Central memory CD4-positive, alpha-beta T cell (primary cell): Measurements from ENCODE around the gene NUP43.
"Not testable (repeated sequence)": the region's sequence is repeated elsewhere in the genome, so short reads cannot be mapped to it uniquely, and the experiment has no call there.

Experiments used
- DNase-seq: peaks from one replicate; pipeline ENCODE4 v3.0.0; 2022
- total RNA-seq, 3 experiments: gene quantifications; one replicate each; lab custom pipeline; 2026; lab: John Stamatoyannopoulos, UW

The NUP43 gene
- total RNA-seq = 50.9 to 91.4 (median 58.9) reads per million in 3 experiments

GRCh38 chr6:149746147-149746946, at the start of gene NUP43:
Gene NUP43 (minus strand): TSS chr6:149746529. CDS start chr6:149746495, 34 bp downstream.
- DNase-seq = peak; percentile 87

- no peak for DNase-seq
These were observed 37.2 kb upstream of the NUP43 start for GRCh38 chr6:149783551-149783950.

GRCh38 chr6:149782337-149782736, 36.0 kb upstream of the NUP43 start:
- DNase-seq = no peak

DNA sequence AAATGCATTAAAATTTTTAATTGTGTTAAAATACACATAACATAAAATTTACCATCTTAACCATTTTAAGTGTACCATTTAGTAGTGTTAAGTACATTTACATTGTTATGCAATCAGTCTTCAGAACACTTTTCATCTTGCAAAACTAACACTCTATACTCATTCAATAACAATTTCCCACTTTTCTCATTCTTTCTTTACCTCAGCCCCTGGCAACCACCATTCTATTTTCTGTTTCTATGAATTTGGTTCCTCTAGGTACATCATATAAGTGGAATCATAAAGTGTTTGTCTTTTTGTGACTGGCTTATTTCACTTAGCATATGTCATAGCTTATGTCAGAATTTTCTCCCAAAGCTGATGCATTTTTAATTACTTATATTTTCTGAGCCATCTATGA, 35.4 kb upstream of the NUP43 start:
- DNase-seq = no peak

- DNase-seq = no peak
These were observed 33.3 kb upstream of the NUP43 start for GRCh38 chr6:149779644-149779963.

- DNase-seq = no peak
These were observed 31.3 kb upstream of the NUP43 start for GRCh38 chr6:149777624-149778023.

GRCh38 chr6:149771925-149772324, 25.6 kb upstream of the NUP43 start:
- no peak for DNase-seq

DNA sequence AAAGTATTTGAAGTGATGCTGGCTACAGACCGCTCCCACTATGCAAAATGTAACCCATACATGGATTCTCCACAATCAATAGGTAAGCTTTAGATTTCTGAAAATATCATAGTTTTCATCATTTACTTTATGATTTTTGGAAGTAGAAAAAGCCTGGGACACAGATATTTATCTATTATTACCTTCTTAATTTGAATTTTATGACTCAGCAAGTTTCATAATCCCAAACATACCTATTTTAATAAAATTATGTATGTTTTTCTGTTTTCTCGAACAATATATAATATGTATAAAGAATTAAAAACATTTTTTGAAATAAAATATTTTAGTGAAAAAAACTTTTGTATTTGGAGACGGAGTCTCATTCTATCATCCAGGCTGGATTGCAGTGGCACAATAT, 24.9 kb upstream of the NUP43 start:
- no peak for DNase-seq

DNA sequence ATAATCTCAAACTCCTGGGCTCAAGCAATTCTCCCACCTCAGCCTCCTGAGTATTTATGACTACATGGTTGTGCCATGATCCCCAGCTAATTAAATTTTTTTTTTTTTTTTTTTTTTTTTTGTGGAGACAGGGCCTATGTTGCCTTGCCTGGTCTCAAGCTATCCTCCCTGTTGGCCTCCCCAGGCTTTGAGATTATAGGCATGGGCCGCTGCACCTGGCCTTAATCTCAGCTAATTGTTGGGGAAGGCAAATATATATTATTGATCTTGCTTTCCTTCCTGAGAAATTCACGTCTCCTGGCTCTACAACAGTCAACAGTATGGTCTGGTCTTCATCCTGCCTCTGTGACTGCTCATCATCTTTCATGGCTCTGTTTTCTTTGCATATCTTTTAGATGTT, 23.3 kb upstream of the NUP43 start:
- no peak for DNase-seq

GRCh38 chr6:149766156-149766769, 19.9 kb upstream of the NUP43 start:
- no peak for DNase-seq

GRCh38 chr6:149763866-149764265, 17.5 kb upstream of the NUP43 start:
- no peak for DNase-seq

- DNase-seq = no peak
These were observed 15.1 kb upstream of the NUP43 start for GRCh38 chr6:149761438-149761837.

DNA sequence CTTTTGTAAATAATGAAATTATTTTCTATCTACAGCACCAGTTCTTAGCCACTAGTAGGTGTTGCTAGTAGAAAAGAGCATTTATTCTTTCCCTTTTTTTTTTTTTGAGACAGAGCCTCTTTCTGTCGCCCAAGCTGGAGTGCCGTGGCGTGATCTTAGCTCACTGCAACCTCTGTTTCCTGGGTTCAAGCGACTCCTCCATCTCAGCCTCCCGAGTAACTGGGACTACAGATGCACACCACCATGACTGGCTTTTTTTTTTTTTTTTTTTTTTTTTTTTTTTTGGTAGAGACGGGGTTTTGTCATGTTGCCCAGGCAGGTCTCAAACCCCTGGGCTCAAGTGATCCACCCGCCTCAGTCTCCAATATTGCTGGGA, 9.9 kb upstream of the NUP43 start:
- DNase-seq = no peak

- no peak for DNase-seq
These were observed 9.3 kb upstream of the NUP43 start for GRCh38 chr6:149755300-149756260.

DNA sequence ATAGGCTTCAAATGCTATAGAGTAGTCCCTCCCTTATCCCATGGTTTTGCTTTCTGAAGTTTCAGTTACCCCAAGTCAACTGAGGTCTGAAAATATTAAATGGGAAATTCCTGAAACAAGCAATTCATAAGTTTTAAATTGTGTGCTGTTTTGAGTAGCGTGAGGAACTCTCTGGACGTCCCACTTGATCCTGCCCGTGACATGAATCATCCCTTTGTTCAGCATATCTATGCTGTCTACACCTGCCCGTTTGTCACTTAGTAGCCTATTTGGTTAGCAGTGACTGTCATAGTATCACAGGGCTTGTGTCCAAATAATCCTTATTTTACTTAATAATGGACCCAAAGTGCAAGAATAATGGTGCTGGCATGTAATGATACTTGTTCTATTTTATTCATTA, 8.2 kb upstream of the NUP43 start:
- DNase-seq = no peak

DNA sequence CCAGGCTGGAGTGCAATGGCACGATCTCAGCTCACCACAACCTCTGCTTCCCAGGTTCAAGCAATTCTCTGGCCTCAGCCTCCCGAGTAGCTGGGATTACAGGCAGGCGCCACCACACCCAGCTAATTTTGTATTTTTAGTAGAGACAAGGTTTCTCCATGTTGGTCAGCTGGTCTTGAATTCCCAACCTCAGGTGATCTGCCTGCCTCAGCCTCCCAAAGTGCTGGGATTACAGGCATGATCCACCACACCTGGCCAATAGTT, 7.0 kb upstream of the NUP43 start:
- not testable (repeated sequence) for DNase-seq

DNA sequence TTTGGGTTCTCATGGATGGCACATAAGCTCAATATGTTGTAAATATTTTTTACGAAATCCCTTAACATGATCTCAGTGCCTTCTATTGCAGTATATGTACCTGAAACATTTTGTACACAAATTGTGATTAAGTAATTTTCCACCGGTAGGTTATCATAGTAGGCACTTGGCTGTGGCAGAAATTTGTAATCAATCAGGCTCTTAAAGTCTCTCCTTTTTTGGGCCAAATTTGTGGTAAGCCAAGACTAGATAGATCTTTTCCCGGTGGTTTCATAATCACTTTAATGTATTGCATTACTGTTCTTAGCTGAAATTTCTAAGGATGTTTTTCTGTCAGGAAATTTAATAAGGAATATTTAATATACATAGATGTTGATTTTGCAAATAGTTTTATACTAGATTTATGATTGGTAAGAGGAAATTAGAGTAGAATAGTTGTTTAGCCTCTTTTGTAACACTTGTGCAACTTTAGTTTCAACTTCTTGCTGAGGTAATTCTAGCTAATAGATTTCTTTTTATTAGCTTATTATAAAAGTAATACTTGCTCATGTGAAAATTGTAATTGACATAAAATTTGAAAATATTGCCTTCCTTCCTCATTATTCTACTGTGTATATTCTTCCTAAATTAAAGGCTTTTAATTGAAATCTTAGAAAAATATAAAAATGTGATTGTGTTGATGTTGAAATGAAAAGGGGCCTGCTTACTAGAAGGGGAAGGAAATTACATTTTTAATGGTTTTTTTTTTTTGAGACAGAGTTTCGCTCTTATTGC, 6.5 kb upstream of the NUP43 start:
- no peak for DNase-seq

GRCh38 chr6:149751920-149752319, 5.6 kb upstream of the NUP43 start:
- not testable (repeated sequence) for DNase-seq

GRCh38 chr6:149751239-149751638, 4.9 kb upstream of the NUP43 start:
- no peak for DNase-seq

DNA sequence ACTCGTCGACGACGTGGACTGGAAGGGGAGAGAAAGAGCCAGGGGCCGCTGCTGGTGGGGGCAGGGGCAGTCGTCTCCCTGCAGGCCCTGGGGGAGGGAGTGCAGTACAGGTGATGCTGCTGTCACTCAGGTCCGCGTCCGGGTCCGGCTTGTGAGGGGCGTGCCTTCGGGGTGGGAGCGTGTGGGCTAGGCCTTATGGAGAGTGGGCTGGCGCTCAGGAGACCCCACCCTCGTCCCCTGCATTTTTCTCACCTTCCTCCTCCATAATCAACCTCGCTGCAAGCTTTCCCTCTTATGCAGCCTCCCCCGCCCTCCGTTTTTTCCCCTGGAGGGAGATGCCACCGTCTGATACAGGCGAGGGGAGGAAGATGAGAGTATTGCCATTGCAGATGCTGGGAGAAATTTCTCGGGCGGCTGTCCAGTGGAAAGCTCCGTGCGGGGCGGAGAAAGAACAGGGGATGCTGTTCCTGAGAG, 3.8 kb upstream of the NUP43 start:
- DNase-seq = no peak

DNA sequence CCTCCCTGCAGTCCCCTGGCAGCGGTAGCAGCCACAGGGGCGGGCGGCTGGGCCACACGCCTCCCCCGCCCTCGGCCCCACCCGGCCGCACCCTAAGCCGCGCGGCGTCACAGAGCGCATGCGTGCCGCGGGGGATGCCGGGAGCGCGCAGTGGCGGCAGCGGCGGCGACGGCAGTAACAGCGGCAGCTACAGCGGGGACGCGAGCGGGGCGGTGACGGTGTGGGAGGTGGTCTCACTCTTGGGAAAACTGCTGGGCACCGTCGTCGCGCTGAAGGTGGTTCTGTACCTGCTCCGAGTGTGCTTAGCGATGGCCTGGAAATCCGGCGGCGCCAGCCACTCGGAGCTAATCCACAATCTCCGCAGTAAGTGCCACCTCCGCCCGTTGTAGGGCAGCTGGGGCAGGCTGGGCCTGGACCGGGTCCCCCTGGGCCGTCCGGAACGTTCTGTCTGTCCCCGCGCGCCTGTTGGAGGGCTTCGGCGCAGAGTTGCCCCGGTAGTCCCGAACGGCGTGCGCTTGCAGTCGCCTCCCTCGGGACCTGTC, 3.3 kb upstream of the NUP43 start, which contains the start of gene PCMT1:
PCMT1 (plus strand) TSS at position 148 of the 542 bp plus-strand sequence; CDS start at position 309, 161 bp downstream.
- peak; percentile 93 for DNase-seq

DNA sequence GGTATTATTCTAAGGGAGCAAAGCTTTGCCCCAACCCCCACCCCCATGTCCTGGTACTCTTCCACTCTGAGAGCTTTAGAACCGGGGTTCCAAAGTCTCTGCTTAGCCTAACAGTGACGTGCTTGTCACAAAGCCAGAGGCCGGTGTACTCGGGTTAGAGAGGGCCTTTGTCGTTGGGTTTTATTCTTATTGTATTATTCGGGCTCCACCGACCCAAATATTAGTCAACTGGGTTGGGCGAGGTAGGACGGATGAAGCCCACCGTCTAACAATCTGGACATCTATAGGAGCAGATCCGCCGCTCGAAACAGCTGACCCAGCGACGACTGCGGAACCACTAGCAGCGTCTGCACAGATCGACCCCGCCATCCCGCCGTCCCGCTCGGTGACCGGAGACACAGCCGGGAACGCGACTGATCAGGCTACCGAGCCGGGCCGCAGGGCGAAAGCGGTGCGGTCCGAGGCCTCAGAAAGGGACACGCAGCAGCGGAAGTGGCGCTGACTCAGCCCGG, 2.8 kb upstream of the NUP43 start:
- not testable (repeated sequence) for DNase-seq
